Astrocyte of the hippocampus (primary cell): ENCODE measurements around the gene UBA52.
"Not testable (repeated sequence)": the region's sequence is repeated elsewhere in the genome, so short reads cannot be mapped to it uniquely, and the experiment has no call there.

Experiments
- DNase-seq: peaks from one replicate; pipeline ENCODE4 v3.0.0; 2011; ENCODE audit warnings: low read depth, low spot score

Gene UBA52

GRCh38 chr19:18593367-18594095 lies 21.9 kb downstream of the UBA52 start:
- peak; percentile 10 for DNase-seq

DNA sequence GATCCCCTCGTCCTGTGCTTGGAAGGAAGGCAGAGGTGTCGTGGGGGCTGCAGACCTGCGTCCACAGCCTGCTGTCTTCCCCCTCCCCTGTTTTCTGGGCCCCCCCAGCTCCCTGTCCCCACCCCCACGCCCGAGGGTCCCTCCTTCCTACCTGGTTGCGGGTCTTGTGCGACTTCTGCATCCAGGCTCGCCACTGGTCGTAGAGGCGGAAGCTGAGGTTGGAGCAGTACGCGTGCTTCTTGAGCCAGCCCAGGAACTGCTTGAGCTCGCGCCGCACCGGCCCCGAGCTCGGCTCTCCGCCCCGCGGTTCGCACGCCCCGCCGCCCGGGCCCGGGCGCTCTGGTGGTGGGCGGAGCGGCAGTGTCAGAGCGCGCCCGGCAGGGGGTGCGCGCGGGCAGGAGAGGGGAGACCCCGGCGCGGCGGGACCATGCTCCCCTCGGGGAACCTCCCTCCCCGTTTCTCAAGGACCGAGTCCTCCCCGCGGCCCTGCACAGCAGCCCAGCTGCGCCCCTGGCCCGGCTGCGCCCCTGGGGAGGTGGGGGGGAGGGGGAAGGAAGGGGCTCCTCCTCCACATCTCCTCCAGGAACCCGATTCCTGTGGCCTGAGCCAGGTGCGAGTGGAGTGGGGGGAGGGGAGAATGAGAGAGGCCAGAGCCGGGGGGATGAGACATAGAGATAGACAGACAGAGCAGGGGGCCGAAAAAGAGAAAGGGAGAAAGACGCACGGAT lies 22.6 kb downstream of the UBA52 start:
- DNase-seq = peak; percentile 94

- peak; percentile 7 for DNase-seq
These were observed 23.2 kb downstream of the UBA52 start for GRCh38 chr19:18594824-18595373.

DNA sequence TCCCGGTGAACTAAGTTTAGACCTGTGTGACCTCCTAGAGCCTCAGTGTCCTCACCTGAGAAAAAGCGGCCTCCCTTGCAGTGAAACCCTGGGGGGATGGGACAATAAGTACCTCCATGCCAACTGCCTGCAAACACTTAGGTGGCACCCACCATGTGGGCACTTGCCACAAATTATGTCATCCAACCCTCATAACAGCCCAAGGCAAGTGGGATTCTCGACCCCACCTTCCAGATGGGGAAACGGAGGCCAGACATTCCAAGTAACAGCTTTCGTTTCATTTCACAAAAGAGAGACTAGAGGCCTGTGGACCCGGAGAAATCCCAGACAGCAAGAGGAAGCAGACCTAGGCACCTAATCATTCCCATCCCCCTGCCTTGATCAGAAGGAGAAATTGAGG lies 23.8 kb downstream of the UBA52 start:
- no peak for DNase-seq

DNA sequence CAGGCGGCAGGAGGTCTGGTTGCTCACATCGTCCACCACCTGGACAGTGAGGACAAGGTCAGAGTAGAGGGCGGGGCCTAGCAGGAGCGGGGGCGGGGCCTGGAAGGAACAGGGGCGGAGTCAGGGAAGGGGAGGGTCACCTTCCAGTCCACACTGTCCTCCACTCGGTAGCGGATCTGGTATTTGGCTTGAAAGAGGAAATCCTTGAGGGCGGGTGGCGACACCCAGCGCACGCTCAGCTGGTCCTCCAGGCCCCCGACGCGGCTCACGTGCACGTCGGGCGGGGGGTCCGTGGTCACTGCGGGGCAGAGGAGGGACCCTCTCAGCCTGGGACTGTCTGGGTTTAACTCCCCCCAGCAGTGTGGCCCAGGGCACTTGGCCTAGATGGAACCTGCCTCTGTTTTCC lies 25.1 kb downstream of the UBA52 start:
- DNase-seq = peak; percentile 23

GRCh38 chr19:18597809-18598660 lies 26.4 kb downstream of the UBA52 start:
- DNase-seq = no peak

- no peak for DNase-seq
These were observed 27.8 kb downstream of the UBA52 start for GRCh38 chr19:18599485-18599884.

DNA sequence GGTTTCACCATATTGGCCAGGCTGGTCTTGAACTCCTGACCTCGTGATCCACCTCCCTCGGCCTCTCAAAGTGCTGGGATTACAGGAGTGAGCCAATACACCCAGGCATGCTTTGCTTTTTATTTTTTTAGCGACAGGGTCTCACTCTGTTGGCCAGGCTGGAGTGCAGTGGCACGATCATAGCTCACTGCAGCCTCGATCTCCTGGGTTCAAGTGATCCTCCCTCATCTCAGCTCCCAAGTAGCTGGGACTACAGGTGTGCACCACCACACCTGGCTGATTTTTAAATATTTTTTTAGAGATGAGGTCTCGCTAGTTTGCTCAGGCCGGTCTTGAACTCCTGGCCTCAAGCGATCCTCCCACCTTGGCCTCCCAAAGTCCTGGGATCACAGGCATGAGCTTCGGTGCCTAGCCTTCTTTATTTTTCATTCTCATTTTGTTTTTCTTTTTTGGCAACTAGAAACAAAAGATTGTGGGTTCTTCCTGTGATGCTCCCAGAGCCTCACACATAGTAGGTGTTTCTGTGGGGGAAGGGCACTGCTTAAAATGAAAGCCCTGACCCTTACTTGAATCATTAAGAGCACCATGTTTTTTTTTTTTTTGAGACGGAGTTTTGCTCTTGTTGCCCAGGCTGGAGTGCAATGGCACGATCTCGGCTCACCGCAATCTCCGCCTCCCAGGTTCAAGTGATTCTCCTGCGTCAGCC lies 29.2 kb downstream of the UBA52 start:
- DNase-seq = not testable (repeated sequence)

GRCh38 chr19:18601875-18602274 lies 30.2 kb downstream of the UBA52 start:
- DNase-seq = no peak

DNA sequence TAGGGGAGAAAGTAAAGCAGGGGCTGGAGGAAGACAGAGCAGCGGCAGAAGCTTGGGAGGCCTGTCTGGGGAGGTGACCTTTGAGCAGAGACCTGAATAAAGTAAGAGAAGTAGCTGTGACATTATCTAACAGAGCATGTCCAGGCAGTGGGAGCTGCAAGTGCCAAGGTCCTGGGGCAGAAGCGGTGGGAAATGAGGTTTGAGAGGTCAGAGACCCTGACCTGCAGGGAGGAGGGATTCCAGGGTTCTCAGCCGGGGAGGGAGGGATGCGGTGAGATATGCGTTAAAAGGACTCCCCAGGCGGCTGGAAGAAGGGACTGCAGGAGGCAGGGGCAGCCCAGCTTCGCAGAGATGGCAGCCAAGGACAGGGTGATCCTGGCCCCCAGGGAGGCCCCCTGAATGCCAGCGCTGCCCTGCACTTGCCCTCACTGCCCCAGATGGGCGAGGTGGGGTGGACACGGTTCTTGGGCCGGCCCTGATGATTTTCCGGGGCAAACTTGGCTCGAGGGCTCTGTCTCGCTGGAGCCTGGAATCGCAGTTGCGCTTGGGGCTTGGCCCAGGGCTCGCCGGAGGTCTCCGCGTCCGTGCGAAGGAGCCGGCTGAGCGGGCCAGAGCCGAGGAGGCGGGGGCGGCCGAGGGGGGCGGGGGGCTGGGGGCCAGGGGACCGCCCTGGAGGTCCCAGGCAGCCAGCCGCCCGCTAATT lies 31.7 kb downstream of the UBA52 start:
- peak; percentile 61 for DNase-seq

DNA sequence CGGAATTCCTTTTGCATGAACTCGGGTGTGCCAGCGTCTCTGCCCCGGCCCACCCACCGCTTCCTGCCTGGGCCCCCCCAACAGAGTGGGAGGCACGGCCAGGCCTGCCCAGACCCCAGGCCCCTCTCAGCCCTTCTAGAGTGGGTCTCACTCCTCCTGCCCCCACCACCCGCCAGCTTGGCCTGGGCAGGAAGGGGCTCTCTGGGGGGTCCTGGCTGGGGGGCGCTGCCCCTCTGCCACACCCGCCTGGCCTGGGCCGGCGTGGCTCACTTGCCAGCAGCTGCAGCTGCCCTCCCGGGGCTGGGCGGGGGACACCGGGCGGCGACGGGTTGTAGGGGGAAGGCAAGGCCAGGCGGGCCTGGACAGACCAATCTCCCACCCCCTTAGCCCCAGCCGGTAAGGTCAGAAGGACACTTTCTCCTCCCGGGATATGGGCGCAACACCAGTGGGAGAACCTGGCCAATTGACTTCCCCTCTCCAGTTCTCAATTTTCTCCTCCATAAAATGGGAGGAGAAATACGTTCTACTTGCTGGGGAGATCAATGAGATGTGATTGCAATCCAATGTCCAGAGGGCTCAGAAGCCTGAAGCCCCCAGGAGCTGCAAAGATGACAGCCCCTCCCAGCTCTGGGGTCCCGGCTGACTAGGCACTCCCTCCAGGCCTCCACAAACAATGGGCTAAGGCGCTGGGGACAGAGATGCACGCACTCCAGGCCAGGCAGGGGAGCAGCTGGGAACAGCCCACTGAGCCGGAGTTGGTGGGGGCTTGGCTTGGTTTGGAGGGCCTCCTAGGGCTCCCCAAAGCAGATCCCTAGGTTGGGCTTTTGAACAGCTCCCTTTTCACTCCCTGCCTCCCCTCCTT lies 32.5 kb downstream of the UBA52 start:
- DNase-seq = peak; percentile 17

- DNase-seq = no peak
These were observed 33.1 kb downstream of the UBA52 start for GRCh38 chr19:18604820-18605159.

GRCh38 chr19:18605196-18605545 lies 33.5 kb downstream of the UBA52 start:
- DNase-seq = no peak

DNA sequence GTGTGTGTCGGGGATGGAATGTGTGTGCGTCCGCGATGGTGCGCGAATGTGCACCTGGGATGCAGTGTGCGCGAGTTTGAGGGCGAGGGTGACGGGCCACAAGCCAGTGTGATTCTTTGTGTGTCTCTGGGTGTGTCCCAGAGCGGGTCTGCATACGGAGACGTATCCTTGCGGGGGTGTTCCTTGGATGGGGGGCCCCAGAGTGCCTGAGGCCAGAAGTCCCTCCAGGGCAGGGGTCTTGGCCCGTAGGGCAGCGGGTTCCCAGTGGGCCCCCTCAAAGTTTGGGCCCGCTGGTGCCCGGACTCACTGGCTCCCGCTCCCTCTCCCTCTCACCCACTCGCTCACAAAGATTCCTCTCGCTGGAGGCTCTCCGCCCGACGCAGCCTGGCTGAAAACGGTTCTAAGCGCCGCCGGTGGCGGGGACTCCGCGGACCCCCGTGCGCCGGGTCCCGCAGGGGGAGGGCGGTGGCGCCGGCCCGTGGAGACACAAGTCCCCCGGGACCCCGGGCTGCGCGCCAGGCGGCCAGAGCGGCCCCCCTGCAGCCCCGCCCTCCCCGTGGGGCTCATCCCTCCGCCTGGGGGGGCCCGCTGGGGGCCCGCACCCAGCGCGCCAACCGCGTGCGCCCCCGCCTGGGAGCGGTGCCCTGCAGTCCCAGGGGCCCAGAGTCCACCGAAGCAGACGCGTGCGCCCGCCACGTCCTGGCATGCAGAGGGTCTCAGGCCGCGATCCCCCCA lies 34.1 kb downstream of the UBA52 start:
- DNase-seq = peak; percentile 33

DNA sequence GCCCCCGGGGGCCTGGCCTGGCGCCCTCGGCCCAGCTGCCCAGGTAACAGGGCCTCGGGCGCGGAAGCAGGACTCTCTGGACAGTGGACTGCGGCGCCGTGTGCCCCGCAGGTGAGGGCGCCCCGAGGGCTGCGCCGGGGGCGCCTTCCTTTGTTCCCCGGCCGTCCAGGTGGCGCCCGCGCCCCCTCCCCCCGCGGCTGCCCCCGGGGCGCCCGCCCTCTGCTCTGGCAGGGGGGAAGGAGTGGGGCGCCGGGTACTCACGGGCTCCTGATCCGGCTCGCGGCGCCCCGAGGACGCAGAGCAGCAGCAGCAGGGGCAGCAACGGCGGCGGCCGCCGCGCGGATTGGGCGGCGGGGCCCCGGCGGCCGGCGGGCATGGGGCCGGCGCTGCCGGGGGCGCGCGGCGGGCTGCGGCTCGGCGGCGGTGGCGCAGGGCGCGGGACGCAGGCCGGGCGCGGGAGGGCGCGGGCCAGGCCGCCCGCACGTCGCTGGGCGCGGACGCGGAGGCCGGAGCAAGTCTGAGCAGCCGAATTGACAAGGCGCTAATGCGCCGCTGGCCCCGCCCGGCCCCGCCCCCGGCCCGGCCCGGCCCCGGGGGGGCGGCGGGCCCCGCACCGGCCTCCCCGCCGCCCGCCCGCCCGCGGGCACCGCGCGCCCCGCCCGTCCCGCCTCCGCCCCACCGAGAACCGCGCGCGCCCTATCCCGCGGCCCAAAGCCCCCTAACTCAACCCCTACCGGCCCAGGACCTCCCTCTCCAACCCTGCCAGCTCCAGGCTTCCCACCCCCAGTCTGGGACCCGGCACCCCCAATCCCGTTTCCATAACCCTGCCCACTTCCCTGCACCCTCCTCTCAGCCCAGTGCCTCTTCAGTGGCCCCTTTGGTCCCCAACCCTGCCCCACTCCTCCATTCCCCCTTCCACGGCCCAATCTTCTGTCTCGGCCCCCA lies 34.9 kb downstream of the UBA52 start, which contains the start of gene CRLF1:
Gene CRLF1 (minus strand): TSS at position 519 of the 945 bp plus-strand sequence. CDS start 143 bp downstream, at position 376.
- peak; percentile 21 for DNase-seq

- peak; percentile 36 for DNase-seq
These were observed 35.8 kb downstream of the UBA52 start for GRCh38 chr19:18607226-18608101.
